Measurements from ENCODE around the gene IMMP2L.
"Not testable (repeated sequence)": the region's sequence is repeated elsewhere in the genome, so short reads cannot be mapped to it uniquely, and the experiment has no call there.

The IMMP2L gene

DNA sequence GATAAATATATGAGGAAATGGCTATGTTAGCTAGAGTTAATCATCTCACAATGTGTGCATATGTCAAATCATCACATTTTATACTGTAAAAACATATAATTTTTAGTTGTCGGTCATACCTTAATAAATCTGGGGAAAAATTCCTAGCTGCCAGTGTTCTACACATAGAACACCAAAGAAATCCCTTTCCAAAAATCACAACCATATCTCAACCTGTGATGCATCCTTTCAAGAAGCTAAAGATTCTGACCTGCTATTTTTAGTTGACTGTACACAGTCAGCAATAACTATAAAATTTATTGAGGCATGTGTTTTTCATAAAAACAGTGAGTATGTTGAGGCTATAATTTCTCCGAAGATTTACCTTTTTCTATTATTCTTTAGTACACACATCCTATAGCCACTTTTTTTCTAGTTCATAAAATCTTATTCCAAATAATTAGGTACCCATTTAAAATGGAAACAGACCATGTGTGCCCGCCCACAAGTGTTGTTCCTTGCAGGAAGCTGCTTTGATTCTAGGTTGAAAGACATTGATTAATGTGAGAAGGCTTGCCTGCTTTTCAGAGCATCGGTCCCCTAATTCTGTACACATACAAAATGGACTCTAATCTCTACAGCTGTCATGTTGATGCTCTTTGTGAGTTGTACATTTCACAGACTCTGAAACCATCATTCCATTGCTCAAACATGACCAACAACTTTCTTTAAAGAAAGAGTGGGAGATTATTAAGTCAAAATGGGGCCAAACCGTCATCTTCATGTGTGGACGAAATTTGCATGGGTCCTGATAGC, 588.9 kb downstream of the IMMP2L start:
- in situ Hi-C loops (cut with MboI; ENCODE audit: low sequenced_read_pairs) = no loop called here

- in situ Hi-C loops (cut with MboI; ENCODE audit: low sequenced_read_pairs) = no loop called here
Measured at GRCh38 chr7:110964775-110965174, 597.5 kb downstream of the IMMP2L start.

- in situ Hi-C loops (cut with MboI; ENCODE audit: low sequenced_read_pairs) = no loop called here
Measured at GRCh38 chr7:110962826-110963225, 599.5 kb downstream of the IMMP2L start.

- in situ Hi-C loops (cut with MboI; ENCODE audit: low sequenced_read_pairs) = no loop called here
Measured at GRCh38 chr7:110962374-110962773, 599.9 kb downstream of the IMMP2L start.

GRCh38 chr7:110960811-110961210, 601.5 kb downstream of the IMMP2L start:
- in situ Hi-C loops (cut with MboI; ENCODE audit: low sequenced_read_pairs) = no loop called here

- in situ Hi-C loops (cut with MboI; ENCODE audit: low sequenced_read_pairs) = no loop called here
Measured at GRCh38 chr7:110948280-110948679, 614.0 kb downstream of the IMMP2L start.

DNA sequence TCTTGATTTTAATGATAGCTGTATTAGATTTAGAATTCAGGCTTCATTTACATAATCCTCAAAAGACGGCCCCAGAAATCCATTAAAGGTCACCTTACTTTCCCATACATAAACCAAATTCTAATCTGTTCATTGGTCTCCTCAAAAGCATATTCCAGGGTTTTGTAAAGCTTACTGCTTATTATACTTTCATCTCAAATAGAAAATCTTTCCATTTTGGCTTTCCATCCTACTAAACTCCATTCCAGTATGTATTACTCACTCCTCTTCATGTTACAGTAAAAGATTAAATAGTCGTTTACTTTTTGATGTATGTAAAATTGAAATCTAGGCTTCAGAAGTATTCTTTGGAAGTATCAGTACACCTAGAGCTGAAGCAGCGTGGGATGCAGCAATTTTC, 614.9 kb downstream of the IMMP2L start:
- in situ Hi-C loops (cut with MboI; ENCODE audit: low sequenced_read_pairs) = no loop called here

DNA sequence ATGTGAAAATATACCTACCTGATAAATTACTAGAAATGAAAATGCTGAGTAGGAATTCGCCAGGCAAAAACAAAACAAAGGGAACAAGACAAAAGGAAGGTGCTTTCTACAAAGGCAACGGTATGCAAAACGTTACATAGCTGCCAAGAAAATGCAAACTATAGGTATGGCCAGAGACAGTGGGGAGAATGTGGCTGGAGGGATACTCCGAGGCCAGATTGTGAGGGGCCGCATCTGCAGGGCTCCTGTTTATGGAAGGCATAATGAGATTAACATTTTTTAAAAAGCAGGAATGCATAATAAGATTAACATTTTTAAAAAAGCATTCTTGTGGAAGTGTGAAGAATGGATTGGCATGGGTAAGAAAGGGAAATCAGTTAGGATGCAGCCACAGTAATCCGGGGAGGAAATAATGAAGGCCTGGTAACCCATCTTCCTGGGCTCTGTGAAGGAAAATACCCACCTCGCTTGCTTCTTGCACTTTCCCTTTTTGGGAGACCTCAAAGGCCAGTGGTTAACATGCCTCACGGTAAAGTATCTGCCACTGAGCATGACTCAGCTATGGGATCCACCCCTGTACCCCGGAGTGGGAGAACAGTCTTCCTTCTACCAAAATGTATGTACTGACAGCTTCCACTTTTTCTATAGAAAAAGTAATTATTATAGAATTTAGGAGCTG, 617.2 kb downstream of the IMMP2L start:
- in situ Hi-C loops (cut with MboI; ENCODE audit: low sequenced_read_pairs) = no loop called here

DNA sequence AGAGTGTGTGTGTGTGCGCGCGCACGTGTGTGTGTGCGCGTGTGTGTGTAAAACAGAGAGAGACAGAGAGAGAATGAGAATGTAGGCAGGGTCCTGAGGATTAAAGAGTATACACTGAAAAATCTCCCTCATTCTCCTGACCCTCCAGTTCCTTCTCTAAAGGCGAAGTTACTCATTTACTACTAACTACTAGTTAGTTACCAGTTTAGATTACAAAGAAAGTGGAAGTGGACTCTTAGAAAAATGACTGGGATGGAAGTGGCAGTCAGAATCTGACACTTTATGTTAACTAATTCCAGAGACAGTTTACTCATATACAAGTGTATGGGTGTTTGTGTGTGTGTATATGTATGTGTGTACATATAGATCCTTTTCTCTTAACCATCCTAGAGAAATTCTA, 617.8 kb downstream of the IMMP2L start:
- in situ Hi-C loops (cut with MboI; ENCODE audit: low sequenced_read_pairs) = no loop called here

GRCh38 chr7:110943701-110944345, 618.5 kb downstream of the IMMP2L start:
- in situ Hi-C loops (cut with MboI; ENCODE audit: low sequenced_read_pairs) = no loop called here

GRCh38 chr7:110941385-110941784, 620.9 kb downstream of the IMMP2L start:
- in situ Hi-C loops (cut with MboI; ENCODE audit: low sequenced_read_pairs) = no loop called here

GRCh38 chr7:110940756-110941155, 621.5 kb downstream of the IMMP2L start:
- in situ Hi-C loops (cut with MboI; ENCODE audit: low sequenced_read_pairs) = no loop called here

DNA sequence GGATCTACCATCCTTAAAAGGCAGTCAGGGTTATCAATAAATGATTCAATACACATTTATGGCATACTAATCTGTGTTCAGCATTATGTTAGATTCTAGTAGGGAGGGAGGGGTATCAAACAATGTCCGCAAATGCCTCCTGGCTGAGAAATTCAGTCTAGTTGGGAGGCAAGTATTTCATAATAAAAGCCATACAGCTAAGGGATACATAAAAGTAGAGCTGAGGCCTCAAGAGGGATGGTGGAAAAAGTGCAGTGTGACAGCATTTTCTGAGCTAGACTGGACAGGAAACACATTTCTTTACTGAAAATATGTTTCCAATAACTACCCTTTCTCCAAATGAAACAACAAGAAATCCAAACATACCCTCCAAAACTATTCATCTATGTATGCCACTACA, 624.1 kb downstream of the IMMP2L start:
- in situ Hi-C loops (cut with MboI; ENCODE audit: low sequenced_read_pairs) = no loop called here

GRCh38 chr7:110936665-110937064, 625.6 kb downstream of the IMMP2L start:
- in situ Hi-C loops (cut with MboI; ENCODE audit: low sequenced_read_pairs) = not testable (repeated sequence)

DNA sequence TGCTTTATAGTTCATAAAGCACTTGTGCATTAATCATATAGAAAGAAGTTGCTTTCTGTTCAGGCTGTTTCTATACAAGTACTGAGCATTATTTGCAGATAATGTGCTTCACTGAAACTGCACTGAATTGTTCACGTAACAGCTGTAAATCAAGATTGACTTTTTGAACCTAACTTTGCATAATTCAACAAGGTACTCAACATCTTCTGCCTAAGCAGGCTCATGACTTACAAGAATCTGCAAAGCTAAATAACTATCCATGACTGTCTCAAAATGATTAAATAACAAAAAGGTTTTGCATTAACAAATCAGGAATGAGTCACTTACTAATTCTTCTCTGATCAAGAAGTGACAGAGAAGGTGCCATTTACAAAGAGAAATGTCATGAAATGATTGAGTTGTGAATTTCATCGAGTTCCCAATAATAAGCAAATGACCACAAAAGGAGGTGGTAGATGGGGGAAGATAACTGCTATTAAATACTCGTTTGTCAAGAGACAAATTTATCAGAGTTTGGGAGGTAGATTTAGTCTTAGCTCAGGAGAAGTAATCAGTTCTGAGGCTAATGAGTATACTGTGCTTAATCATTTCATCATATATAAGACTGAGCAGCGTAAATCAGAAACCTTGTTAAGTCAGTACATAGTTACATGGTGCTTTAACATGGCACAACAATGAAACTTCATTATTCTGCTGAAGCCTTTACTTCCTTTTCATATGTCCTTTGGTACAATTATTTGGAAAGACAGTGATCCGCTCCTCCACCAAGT, 632.6 kb downstream of the IMMP2L start:
- in situ Hi-C loops (cut with MboI; ENCODE audit: low sequenced_read_pairs) = no loop called here

DNA sequence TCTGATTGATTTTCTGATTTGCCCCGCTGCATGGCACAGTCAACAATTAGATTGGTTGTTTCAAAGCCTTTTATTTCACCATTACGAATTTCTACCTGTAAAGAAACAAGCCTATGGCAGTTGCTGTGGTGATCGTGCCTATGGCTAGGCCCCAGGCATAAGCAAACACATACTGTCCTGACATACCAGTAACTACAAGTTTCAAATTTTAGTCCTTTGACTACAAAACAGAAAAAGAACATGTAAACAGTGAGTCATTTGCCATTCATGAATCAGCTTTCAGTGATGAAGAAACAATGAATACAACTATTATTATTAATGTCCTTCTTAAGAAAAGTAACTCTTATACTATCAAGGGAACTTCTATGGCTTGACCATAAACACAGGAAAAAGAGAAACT, 639.4 kb downstream of the IMMP2L start:
- in situ Hi-C loops (cut with MboI; ENCODE audit: low sequenced_read_pairs) = no loop called here

- in situ Hi-C loops (cut with MboI; ENCODE audit: low sequenced_read_pairs) = no loop called here
Measured at GRCh38 chr7:110921595-110922151, 640.6 kb downstream of the IMMP2L start.

DNA sequence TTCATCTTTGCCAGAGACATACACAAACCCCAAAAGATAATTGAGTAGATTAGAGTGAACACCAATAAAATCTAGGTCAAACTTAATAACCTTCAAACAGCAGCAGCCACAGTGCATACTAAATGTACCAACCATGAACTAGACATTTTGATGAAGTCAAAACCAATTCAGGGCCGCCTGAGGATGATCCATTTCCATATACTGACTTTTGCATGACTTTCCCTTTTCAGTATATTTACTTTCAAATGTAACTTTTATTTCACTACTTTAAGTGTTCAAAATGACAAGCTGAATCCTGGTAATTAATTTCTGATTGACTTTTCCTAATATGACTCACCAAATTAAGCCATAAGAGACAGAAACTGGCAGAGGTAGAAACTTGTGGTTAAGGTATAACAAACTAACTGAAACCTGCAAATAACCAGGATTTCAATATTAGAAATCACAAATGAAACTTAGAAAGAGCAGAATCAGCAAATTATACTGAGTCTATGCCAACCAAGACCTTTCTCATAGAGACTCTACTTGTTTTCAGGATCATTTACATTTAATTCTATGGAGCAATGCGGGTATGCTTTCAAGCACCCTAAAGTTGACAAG, 643.2 kb downstream of the IMMP2L start:
- in situ Hi-C loops (cut with MboI; ENCODE audit: low sequenced_read_pairs) = no loop called here

- in situ Hi-C loops (cut with MboI; ENCODE audit: low sequenced_read_pairs) = no loop called here
Measured at GRCh38 chr7:110914263-110914662, 648.0 kb downstream of the IMMP2L start.

DNA sequence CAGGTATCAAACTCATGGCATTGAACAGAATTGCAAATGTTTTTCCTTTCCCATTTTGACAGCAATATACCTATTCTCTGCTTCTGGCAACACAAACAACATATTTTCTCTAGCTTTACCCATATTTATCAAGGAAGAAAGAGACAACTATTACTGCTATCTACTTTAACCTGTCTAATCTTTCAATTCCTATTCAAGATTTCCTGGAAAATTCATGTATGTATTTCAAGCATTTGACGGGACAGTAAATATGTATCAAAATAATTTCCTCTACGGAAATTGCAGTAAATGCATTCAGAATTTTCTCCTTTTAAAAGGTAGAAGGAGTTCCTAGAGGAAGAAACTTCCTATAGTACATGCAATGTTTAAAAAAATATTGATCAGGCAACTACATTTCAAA, 650.7 kb downstream of the IMMP2L start:
- in situ Hi-C loops (cut with MboI; ENCODE audit: low sequenced_read_pairs) = no loop called here

GRCh38 chr7:110909117-110909516, 653.2 kb downstream of the IMMP2L start:
- in situ Hi-C loops (cut with MboI; ENCODE audit: low sequenced_read_pairs) = no loop called here

Data from HL-60/S4 treated with phorbol 12-myristate 13-acetate at 8.2 ng/mL for 4 days and 3 days (cell line).